GM12878 (cell line): Measurements from ENCODE around the gene ZNF296. TPM values are rescaled to one million over a fixed set of nuclear protein-coding genes. Genes with fewer than 3 reads are reported as not detected.

Experiments used
- ATAC-seq: fragments of 200-7000 bp; cut with Tn5 transposase; 3 replicates; pipeline ENCODE4 v1.9.1; 2020; ENCODE audit warnings: mild to moderate bottlenecking, moderate library complexity
- BruUV-seq: library from RNA; stranded (reverse); fragments of 400-500 nt; replicated peaks from 2 replicates; lab custom pipeline; 2021; lab: Mats Ljungman, UMichigan
- CTCF ChIA-PET: fragments of 300-600 bp; sonication (Branson Sonifier 250); formaldehyde crosslinking; extraction: SDS; loops from one replicate; lab custom pipeline; 2021; ENCODE audit warnings: inconsistent platforms; lab: Yijun Ruan, JAX
- POLR2A ChIA-PET: fragments of 350-600 bp; formaldehyde crosslinking; extraction: SDS; loops from one replicate; lab custom pipeline; 2021; ENCODE audit warnings: inconsistent platforms; lab: Charles Lee
- RAD21 ChIA-PET: fragments of 300-600 bp; sonication (Branson Sonifier 250); formaldehyde crosslinking; loops from one replicate; lab custom pipeline; 2023; ENCODE audit warnings: antibody characterized with exemption; ENCODE audit not compliant: unreplicated experiment; lab: Charles Lee
- SMC1A ChIA-PET: fragments of 300-600 bp; sonication (Branson Sonifier 250); formaldehyde crosslinking; loops from one replicate; lab custom pipeline; 2023; ENCODE audit not compliant: unreplicated experiment, uncharacterized antibody; lab: Charles Lee
- DNase-seq: peaks from one replicate; pipeline ENCODE4 v3.0.0-alpha.2; 2011; ENCODE audit warnings: low read depth, low spot score
- FAIRE-seq: peaks from 3 replicates; lab custom pipeline; 2011; peaks lifted over from hg19 to GRCh38; lab: Jason Lieb, UNC
- H2AFZ ChIP-seq: 2 replicates; pipeline ENCODE4 v1.6.0; 2011; ENCODE audit warnings: low read depth, low read length, control low read depth; ENCODE audit not compliant: control insufficient read depth
- H3K27ac ChIP-seq: 2 replicates; pipeline ENCODE4 v1.5.1; 2011; ENCODE audit warnings: control low read depth; ENCODE audit not compliant: control insufficient read depth, insufficient read depth
- H3K27me3 ChIP-seq, 2 experiments: replicated peaks in 1 of 2; 2 replicates each; pipeline versions ENCODE4 v1.6.0 to v1.6.1; 2011; ENCODE audit warnings: low read length in 1 of 2; ENCODE audit not compliant: control insufficient read depth in 2 of 2, insufficient read depth in 2 of 2
- H3K36me3 ChIP-seq, 2 experiments: 2 replicates each; pipeline ENCODE4 v1.5.1; 2011; ENCODE audit warnings: low read length in 1 of 2; ENCODE audit not compliant: control insufficient read depth in 2 of 2, insufficient read depth in 2 of 2
- H3K4me1 ChIP-seq: 2 replicates; pipeline ENCODE4 v1.6.1; 2011; ENCODE audit warnings: mild to moderate bottlenecking, low read length, moderate library complexity, mixed read lengths; ENCODE audit not compliant: control insufficient read depth, insufficient read depth
- H3K4me2 ChIP-seq: 2 replicates; pipeline ENCODE4 v1.6.0; 2011; ENCODE audit warnings: control low read depth; ENCODE audit not compliant: control insufficient read depth, insufficient read depth
- H3K4me3 ChIP-seq: fragments of 200-600 bp; sonication (generic); 2 replicates; pipeline ENCODE4 v1.5.1; 2016
- H3K79me2 ChIP-seq: 2 replicates; pipeline ENCODE4 v1.6.0; 2011; ENCODE audit warnings: low read length; ENCODE audit not compliant: control insufficient read depth, insufficient read depth
- H3K9ac ChIP-seq: 2 replicates; pipeline ENCODE4 v1.8.0; 2011; ENCODE audit warnings: low read length, control low read depth, mixed read lengths; ENCODE audit not compliant: control insufficient read depth, insufficient read depth
- H3K9me3 ChIP-seq: replicated peaks from 3 replicates; pipeline ENCODE4 v1.5.1; 2011; ENCODE audit warnings: mild to moderate bottlenecking, low read length; ENCODE audit not compliant: control insufficient read depth, insufficient read depth
- H4K20me1 ChIP-seq: 2 replicates; pipeline ENCODE4 v1.6.0; 2011; ENCODE audit not compliant: control insufficient read depth, insufficient read depth
- CEBPB ChIP-seq, 2 experiments: fragments of 150-350 bp in 1 of 2; IDR thresholded peaks; 2 replicates each; pipeline ENCODE4 v1.6.1; 2012 to 2014; ENCODE audit warnings: low read depth in 2 of 2, low read length in 2 of 2, borderline replicate concordance in 1 of 2, inconsistent platforms in 1 of 2
- EZH2 ChIP-seq: IDR thresholded peaks from 2 replicates; pipeline ENCODE4 v1.6.1; 2012; ENCODE audit warnings: low read depth, mild to moderate bottlenecking, control low read depth, inconsistent platforms, low read length, borderline replicate concordance; ENCODE audit not compliant: control insufficient read depth
- IRF3 ChIP-seq: fragments of 450-650 bp; IDR thresholded peaks from 2 replicates; pipeline ENCODE4 v1.6.1; 2014; ENCODE audit warnings: mild to moderate bottlenecking
- NR2C1 ChIP-seq: fragments of 450-650 bp; IDR thresholded peaks from 2 replicates; pipeline ENCODE4 v1.6.1; 2017; ENCODE audit warnings: antibody characterized with exemption, mild to moderate bottlenecking, moderate library complexity
- TARDBP ChIP-seq: IDR thresholded peaks from 2 replicates; pipeline ENCODE4 v1.6.1; 2016; ENCODE audit warnings: borderline replicate concordance
- ZNF217 ChIP-seq: fragments of 450-650 bp; IDR thresholded peaks from 2 replicates; pipeline ENCODE4 v1.6.1; 2017; ENCODE audit warnings: antibody characterized with exemption, mild to moderate bottlenecking
- ZNF687 ChIP-seq: fragments of 450-650 bp; IDR thresholded peaks from 2 replicates; pipeline ENCODE4 v1.6.1; 2017; ENCODE audit warnings: mild to moderate bottlenecking, moderate library complexity
- WGBS: methylation state at CpG from one replicate; pipeline ENCODE4 v1.1.6; 2016; ENCODE audit warnings: low lambda C conversion rate; ENCODE audit not compliant: insufficient replicate concordance, insufficient coverage; ENCODE audit errors: missing lambda C conversion rate; 5-methylcytosine and 5-hydroxymethylcytosine counted together
- in situ Hi-C: fragments of 300-500 bp; cut with MboI; formaldehyde crosslinking; loops from 9 replicates; pipeline ENCODE4 v1.14.3; 2018; ENCODE audit warnings: mixed read lengths
- intact Hi-C: fragments of 100-400 bp; cut with micrococcal nuclease; formaldehyde crosslinking; loops from one replicate; pipeline ENCODE4 v1.14.2; 2022; ENCODE audit not compliant: unreplicated experiment
- polyA plus RNA-seq, 11 experiments: library from polyadenylated mRNA; depleted of rRNA in 4 of 11; unstranded in 6 of 11; stranded (reverse) in 5 of 11; fragments of >200 nt; fragmentation: Nextera tagmentation in 4 of 11; fragmentation: Illumina TruSeq in 1 of 11; extraction: Ambion mirVana in 4 of 11; extraction: Trizol in 1 of 11; gene quantifications; 1 replicate in 1 of 11; 2 replicates in 10 of 11; pipeline versions ENCODE4 v1.2.1 to v1.2.3, GENCODE V29; 2011 to 2016; ENCODE audit warnings: inconsistent platforms in 2 of 11, missing spikeins in 2 of 11, low read depth in 1 of 11
- total RNA-seq, 4 experiments: library from RNA; depleted of rRNA in 3 of 4; stranded (reverse); fragments of >200 nt in 3 of 4; fragmentation: Illumina TruSeq in 1 of 4; extraction: Trizol in 1 of 4; gene quantifications; 2 replicates each; pipeline versions ENCODE4 v1.2.1 to v1.2.3, GENCODE V29; 2013 to 2021
- TF ChIP-seq, protein P1 (sequence below): fragments of 450-650 bp; IDR thresholded peaks from 2 replicates; pipeline ENCODE4 v1.6.1; 2017; ENCODE audit warnings: antibody characterized with exemption, mild to moderate bottlenecking, moderate library complexity
- TF ChIP-seq, protein P2 (sequence below): fragments of 450-650 bp; IDR thresholded peaks from 2 replicates; pipeline ENCODE4 v1.6.1; 2017; ENCODE audit warnings: low read depth, mild to moderate bottlenecking, moderate library complexity

ZNF296 gene
- total and polyA plus RNA-seq, 10 of the 15 experiments (the other 5 are each of a cell fraction or from before 2014, with no cell fraction given): 0.44 to 23.6 (median 3.5) TPM; not detected in 1

DNA sequence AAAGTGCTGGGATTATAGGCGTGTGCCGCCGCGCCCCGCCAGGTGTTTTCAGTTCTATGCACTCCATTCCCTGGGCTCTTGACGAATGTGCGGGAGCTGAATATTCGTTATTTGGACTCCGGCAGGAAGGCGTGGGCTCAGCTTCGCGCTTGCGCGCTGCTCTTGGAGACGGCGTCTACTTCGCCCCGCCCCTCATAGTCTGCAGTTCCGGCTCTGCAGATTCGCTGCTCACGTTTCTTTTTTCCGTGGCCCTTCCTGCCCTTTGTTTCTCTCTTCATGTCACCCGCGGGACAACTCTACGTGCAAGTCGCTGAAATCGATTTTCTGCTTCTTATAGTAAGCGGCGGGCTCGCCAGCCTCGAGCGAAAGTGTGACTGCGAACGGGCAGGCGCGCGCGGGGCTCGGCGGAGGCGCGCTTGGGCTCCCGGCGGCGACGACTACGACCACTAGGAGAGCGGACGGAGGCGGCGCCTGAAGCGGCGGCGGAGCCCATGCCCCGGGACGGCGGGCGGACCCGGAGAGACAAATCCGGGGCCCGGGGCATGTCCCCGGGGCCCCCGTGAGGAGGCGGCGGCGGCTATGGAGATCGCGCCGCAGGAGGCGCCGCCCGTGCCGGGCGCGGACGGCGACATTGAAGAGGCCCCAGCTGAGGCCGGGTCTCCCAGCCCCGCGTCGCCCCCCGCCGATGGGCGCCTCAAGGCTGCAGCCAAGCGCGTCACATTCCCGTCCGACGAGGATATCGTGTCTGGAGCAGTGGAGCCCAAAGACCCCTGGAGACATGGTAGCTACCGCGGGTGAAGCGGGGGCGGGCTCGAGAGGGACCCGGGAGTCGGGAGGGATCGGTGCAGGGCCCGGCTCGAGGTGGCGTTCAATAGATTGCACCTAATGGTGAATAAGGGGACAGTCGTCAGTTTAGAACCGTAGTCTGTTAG, 16.7 kb upstream of the ZNF296 start, which contains the start of gene PPP1R37:
PPP1R37 (plus strand) TSS at position 433 of the 932 bp plus-strand sequence; CDS start at position 580, 147 bp downstream.
- peak within 1 kb of the TSS; percentile 82 for H3K4me2 ChIP-seq
- H2AFZ ChIP-seq: peak within 1 kb of the TSS; percentile 99
- H4K20me1 ChIP-seq: no peaks in the 10 kb centered on the region; the same call in 1 of the 2 replicates
- intact Hi-C loops (loop anchor here (2.0 to 10.0 kb wide), 5 partner anchors 14 to 392 kb away; partner anchors contain the start of genes BLOC1S3, GEMIN7 and TRAPPC6A), in situ Hi-C loops (no loop called here)
- RAD21 ChIA-PET: interaction anchor here (0.6 to 2.2 kb wide), 15 partner anchors 10 to 1430 kb away, joined by 3 to 20 read pairs (median 5); partner anchors contain the start of genes BLOC1S3, GEMIN7 and TRAPPC6A
- H3K79me2 ChIP-seq: peaks cover 50% of the 10 kb centered on the region
- peak within 1 kb of the TSS; percentile 93 for H3K4me3 ChIP-seq
- no TSS peak for BruUV-seq
- under 1% methylated on average over 76 of the region's 103 CpGs for WGBS
- CTCF ChIA-PET: interaction anchor here (1.2 to 3.1 kb wide), 9 partner anchors 9 to 104 kb away, joined by 3 to 14 read pairs (median 12); partner anchors contain the start of genes BLOC1S3, GEMIN7 and TRAPPC6A
- peaks cover 8 to 15% of the 10 kb centered on the region in 2 experiments for H3K36me3 ChIP-seq
- peak within 1 kb of the TSS; percentile 97 for H3K9ac ChIP-seq
- POLR2A ChIA-PET: interaction anchor here (0.6 to 3.0 kb wide), 11 partner anchors 10 to 156 kb away, joined by 3 to 36 read pairs (median 8); partner anchors contain the start of genes BLOC1S3, GEMIN7 and TRAPPC6A
- H3K27ac ChIP-seq: peak within 1 kb of the TSS; percentile 98
- FAIRE-seq: peak; percentile 77
- DNase-seq: peak; percentile 77
- H3K4me1 ChIP-seq: peaks cover 9% of the 10 kb centered on the region
- peaks cover 2% of the 10 kb centered on the region; the same call in 2 of the 3 replicates for H3K9me3 ChIP-seq
- peak; percentile 86 for ATAC-seq
- SMC1A ChIA-PET: interaction anchor here (0.6 to 2.8 kb wide), 13 partner anchors 13 to 246 kb away, joined by 3 to 15 read pairs (median 4); partner anchors contain the start of genes CLASRP, GEMIN7 and TRAPPC6A
- H3K27me3 ChIP-seq: no peaks in the 10 kb centered on the region
- TF ChIP-seq CEBPB (IDR thresholded peaks at IDR 0.05; ENCODE audit: borderline replicate concordance in 1 of 2, low read depth in 2 of 2, low read length in 2 of 2): peak in 1 of 2 experiments; percentile 5; a peak in 1 of 4 replicates
- 0 out of 2 replicates have a peak, but pooled peaks have one; percentile 66 for TF ChIP-seq TARDBP
- TF ChIP-seq, protein P1, sequence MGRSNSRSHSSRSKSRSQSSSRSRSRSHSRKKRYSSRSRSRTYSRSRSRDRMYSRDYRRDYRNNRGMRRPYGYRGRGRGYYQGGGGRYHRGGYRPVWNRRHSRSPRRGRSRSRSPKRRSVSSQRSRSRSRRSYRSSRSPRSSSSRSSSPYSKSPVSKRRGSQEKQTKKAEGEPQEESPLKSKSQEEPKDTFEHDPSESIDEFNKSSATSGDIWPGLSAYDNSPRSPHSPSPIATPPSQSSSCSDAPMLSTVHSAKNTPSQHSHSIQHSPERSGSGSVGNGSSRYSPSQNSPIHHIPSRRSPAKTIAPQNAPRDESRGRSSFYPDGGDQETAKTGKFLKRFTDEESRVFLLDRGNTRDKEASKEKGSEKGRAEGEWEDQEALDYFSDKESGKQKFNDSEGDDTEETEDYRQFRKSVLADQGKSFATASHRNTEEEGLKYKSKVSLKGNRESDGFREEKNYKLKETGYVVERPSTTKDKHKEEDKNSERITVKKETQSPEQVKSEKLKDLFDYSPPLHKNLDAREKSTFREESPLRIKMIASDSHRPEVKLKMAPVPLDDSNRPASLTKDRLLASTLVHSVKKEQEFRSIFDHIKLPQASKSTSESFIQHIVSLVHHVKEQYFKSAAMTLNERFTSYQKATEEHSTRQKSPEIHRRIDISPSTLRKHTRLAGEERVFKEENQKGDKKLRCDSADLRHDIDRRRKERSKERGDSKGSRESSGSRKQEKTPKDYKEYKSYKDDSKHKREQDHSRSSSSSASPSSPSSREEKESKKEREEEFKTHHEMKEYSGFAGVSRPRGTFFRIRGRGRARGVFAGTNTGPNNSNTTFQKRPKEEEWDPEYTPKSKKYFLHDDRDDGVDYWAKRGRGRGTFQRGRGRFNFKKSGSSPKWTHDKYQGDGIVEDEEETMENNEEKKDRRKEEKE: 0 out of 2 replicates have a peak, but pooled peaks have one; percentile 21
- TF ChIP-seq EZH2: no peak
- TF ChIP-seq, protein P2, sequence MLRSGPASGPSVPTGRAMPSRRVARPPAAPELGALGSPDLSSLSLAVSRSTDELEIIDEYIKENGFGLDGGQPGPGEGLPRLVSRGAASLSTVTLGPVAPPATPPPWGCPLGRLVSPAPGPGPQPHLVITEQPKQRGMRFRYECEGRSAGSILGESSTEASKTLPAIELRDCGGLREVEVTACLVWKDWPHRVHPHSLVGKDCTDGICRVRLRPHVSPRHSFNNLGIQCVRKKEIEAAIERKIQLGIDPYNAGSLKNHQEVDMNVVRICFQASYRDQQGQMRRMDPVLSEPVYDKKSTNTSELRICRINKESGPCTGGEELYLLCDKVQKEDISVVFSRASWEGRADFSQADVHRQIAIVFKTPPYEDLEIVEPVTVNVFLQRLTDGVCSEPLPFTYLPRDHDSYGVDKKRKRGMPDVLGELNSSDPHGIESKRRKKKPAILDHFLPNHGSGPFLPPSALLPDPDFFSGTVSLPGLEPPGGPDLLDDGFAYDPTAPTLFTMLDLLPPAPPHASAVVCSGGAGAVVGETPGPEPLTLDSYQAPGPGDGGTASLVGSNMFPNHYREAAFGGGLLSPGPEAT: peak; percentile 98
- TF ChIP-seq IRF3: no peak
- no peak for TF ChIP-seq ZNF217
- TF ChIP-seq ZNF687: peak; percentile 62
- TF ChIP-seq NR2C1: peak; percentile 61
